Measurements from ENCODE around the gene UBE2D2. TPM values are rescaled to one million over a fixed set of nuclear protein-coding genes. Genes with fewer than 3 reads are reported as not detected.

The UBE2D2 gene
- total and polyA plus RNA-seq, 10 of the 15 experiments (the other 5 are each of a cell fraction or from before 2014, with no cell fraction given) = 58.6 to 245 (median 128) TPM

DNA sequence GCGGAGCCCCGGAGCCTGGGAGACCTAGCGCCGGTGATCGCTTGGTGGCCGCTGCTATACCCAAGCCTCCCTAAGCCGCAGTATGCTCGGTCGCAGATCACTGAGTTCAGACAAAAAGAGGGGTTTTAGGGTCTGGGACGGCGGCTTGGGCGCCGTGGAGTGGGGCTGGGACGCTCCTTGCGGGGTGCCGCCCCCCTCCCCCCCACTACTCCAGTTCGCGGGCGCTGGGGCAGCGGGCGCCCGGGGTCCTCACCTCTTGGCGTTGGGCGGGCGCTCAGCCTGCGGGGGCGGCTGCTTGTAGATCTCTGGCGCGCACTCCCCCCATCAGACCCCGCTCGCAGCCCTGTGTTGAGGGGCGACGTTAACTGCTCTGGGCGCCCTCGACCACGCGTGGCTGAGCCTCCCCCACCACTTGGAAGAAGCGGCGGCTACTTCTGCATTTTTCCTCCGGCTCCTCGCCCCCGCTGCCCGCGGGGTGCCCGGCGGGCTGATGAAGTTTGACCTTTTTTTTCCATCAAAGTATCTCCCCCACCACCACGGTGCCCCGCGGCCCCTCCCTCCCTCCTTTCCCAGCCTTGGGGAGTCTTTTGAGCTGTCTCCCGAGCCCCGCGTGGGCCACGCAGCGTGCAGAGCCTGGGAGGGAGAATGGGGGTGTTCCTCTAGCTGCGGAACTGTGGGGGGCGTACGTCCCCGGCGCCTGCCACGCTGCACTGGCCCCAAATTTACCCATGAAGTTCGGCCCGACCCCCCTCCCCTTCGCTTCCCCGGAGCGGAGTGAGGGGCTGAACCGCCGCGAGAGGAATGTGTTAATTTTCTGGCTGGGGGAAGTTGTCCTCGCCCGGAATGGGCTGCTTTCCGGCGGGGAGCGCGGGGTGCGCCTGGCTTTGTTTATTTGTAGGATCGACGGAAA, 88.2 kb downstream of the UBE2D2 start (continued):
- no peak for TF ChIP-seq CBX5 (IDR thresholded peaks at IDR 0.05; ENCODE audit: low read depth)
- TF ChIP-seq, protein P1, sequence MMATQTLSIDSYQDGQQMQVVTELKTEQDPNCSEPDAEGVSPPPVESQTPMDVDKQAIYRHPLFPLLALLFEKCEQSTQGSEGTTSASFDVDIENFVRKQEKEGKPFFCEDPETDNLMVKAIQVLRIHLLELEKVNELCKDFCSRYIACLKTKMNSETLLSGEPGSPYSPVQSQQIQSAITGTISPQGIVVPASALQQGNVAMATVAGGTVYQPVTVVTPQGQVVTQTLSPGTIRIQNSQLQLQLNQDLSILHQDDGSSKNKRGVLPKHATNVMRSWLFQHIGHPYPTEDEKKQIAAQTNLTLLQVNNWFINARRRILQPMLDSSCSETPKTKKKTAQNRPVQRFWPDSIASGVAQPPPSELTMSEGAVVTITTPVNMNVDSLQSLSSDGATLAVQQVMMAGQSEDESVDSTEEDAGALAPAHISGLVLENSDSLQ (IDR thresholded peaks at IDR 0.05) = no peak
- TF ChIP-seq SREBF2 (IDR thresholded peaks at IDR 0.05; ENCODE audit: low read length) = no peak
- no peak for TF ChIP-seq RCOR1 (conservative IDR thresholded peaks at IDR 0.05; ENCODE audit: low read depth, low read length)
- TF ChIP-seq CREB1 (IDR thresholded peaks at IDR 0.05; ENCODE audit: low read depth) = no peak
- no peak; the same call in 1 of the 2 replicates for TF ChIP-seq BACH1 (IDR thresholded peaks at IDR 0.05; ENCODE audit: borderline replicate concordance)
- TF ChIP-seq, protein P2, sequence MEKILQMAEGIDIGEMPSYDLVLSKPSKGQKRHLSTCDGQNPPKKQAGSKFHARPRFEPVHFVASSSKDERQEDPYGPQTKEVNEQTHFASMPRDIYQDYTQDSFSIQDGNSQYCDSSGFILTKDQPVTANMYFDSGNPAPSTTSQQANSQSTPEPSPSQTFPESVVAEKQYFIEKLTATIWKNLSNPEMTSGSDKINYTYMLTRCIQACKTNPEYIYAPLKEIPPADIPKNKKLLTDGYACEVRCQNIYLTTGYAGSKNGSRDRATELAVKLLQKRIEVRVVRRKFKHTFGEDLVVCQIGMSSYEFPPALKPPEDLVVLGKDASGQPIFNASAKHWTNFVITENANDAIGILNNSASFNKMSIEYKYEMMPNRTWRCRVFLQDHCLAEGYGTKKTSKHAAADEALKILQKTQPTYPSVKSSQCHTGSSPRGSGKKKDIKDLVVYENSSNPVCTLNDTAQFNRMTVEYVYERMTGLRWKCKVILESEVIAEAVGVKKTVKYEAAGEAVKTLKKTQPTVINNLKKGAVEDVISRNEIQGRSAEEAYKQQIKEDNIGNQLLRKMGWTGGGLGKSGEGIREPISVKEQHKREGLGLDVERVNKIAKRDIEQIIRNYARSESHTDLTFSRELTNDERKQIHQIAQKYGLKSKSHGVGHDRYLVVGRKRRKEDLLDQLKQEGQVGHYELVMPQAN (conservative IDR thresholded peaks at IDR 0.05) = peak; percentile 38; the same call in 1 of the 2 replicates
- TF ChIP-seq YBX1 (IDR thresholded peaks at IDR 0.05) = no peak
- TF ChIP-seq ZNF384 (IDR thresholded peaks at IDR 0.05; ENCODE audit: borderline replicate concordance, low read depth, low read length) = no peak
- TF ChIP-seq RUNX3 (IDR thresholded peaks at IDR 0.05; ENCODE audit: low read length) = no peak
- TF ChIP-seq IKZF1 (conservative IDR thresholded peaks at IDR 0.05) = peak; percentile 61
- peak; percentile 73 for TF ChIP-seq DPF2 (IDR thresholded peaks at IDR 0.05)
- 0 out of 2 replicates have a peak, but pooled peaks have one; percentile 11 for TF ChIP-seq TAF1 (IDR thresholded peaks at IDR 0.05; ENCODE audit: borderline replicate concordance, low read depth, low read length)
- TF ChIP-seq WRNIP1 (IDR thresholded peaks at IDR 0.05; ENCODE audit: borderline replicate concordance, low read depth, low read length) = no peak
- peak in 1 of 2 experiments; percentile 88; a peak in 2 of 3 replicates for TF ChIP-seq EGR1 (IDR thresholded peaks at IDR 0.05; ENCODE audit: borderline replicate concordance in 1 of 2, low read depth in 2 of 2, low read length in 2 of 2)
- 0 out of 2 replicates have a peak, but pooled peaks have one; percentile 49 for TF ChIP-seq TARDBP (IDR thresholded peaks at IDR 0.05; ENCODE audit: borderline replicate concordance)
- no peak for TF ChIP-seq PAX8 (IDR thresholded peaks at IDR 0.05)
- no peak for TF ChIP-seq MTA2 (IDR thresholded peaks at IDR 0.05; ENCODE audit: low read depth)
- no peak for TF ChIP-seq NR2C2 (IDR thresholded peaks at IDR 0.05; ENCODE audit: borderline replicate concordance, control insufficient read depth, insufficient read length, low read depth)
- peak; percentile 8; the same call in 1 of the 2 replicates for TF ChIP-seq SIN3A (IDR thresholded peaks at IDR 0.05; ENCODE audit: low read depth, low read length)
- TF ChIP-seq TBL1XR1 (IDR thresholded peaks at IDR 0.05; ENCODE audit: low read depth, low read length) = no peak
- TF ChIP-seq, protein P3, sequence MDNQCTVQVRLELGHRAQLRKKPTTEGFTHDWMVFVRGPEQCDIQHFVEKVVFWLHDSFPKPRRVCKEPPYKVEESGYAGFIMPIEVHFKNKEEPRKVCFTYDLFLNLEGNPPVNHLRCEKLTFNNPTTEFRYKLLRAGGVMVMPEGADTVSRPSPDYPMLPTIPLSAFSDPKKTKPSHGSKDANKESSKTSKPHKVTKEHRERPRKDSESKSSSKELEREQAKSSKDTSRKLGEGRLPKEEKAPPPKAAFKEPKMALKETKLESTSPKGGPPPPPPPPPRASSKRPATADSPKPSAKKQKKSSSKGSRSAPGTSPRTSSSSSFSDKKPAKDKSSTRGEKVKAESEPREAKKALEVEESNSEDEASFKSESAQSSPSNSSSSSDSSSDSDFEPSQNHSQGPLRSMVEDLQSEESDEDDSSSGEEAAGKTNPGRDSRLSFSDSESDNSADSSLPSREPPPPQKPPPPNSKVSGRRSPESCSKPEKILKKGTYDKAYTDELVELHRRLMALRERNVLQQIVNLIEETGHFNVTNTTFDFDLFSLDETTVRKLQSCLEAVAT (IDR thresholded peaks at IDR 0.05) = 0 out of 2 replicates have a peak, but pooled peaks have one; percentile 51
